GM12892 (cell line): Measurements from ENCODE around the gene LRRC52.

Source experiments
- POLR2AphosphoS5 ChIP-seq: IDR thresholded peaks from 2 replicates; pipeline ENCODE4 v1.6.1; 2011; ENCODE audit warnings: low read depth, low read length, control low read depth
- TAF1 ChIP-seq: IDR thresholded peaks from 2 replicates; pipeline ENCODE4 v1.6.1; 2011; ENCODE audit warnings: low read depth, mild to moderate bottlenecking, control low read depth, low read length, borderline replicate concordance

DNA sequence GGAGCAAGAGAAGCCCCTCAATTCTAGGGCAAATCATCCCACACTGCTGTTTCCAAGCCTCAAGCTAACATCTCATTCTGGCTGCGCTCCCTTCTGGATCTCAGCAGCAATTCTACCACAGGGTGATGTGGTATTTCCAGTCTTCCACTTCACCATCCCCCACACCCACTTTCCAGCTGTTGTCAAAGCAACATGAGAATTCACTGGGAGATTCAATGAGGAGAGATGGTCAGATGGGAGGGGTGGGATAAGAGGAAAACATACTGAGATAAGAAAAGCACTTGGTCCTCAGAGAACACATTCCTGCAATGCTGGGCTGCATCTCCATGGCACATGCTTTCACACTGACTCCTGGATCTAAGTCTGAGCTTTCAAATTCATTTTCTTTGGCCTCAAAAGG, 47.3 kb upstream of the LRRC52 start:
- no peak for TF ChIP-seq TAF1
- TF ChIP-seq POLR2AphosphoS5: no peak
